GM20431 (cell line): ENCODE data around the gene TAS2R14.

ENCODE experiments used
- in situ Hi-C: fragments of 300-500 bp; cut with MseI, MboI; formaldehyde crosslinking; loops from one replicate; pipeline ENCODE4 v1.15.0; 2020; ENCODE audit warnings: low sequenced_read_pairs; ENCODE audit not compliant: unreplicated experiment

The TAS2R14 gene

DNA sequence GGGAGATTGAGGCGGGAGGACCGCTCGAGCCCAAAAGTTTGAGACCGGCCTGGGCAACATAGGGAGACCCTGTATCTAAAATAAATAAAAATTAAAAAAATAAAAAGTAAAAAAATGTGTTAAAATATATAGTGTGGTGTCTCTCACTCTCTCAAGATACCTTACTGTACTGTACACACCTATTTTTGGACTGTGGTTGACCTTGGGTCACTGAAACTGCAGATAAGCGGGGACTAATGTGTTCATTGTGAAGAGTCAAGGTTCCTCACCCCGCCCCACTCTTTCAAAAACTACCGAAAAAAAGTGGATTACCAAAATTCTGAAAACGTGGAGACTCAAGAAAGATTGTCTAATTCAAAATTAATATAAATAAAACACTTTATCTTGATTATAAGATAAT is 28.7 kb downstream of the TAS2R14 start:
- in situ Hi-C loops, result no loop called here

DNA sequence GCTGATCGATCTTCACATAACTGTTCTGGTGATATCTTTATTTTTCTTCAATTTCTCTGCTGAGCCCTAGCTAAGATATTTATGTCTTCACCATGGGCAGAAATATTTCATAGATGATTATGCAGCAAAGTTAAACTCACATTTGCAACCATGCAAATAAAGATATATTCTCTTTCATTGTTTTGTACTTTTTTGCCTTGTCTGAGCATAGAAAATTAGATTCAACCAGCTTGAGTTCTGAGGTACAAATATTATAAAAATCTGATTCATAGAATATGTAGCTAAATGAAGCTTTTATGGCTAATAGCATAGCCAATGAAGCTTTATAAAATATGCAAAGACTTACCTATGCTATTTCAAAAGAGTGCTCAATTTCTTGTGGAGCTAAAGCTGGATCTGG is 29.6 kb downstream of the TAS2R14 start, which contains the start of gene TAS2R13:
Gene TAS2R13 (minus strand): TSS at position 101 of the 400 bp plus-strand sequence. CDS start 264 bp downstream, outside the sequence.
- in situ Hi-C loops, result no loop called here

DNA sequence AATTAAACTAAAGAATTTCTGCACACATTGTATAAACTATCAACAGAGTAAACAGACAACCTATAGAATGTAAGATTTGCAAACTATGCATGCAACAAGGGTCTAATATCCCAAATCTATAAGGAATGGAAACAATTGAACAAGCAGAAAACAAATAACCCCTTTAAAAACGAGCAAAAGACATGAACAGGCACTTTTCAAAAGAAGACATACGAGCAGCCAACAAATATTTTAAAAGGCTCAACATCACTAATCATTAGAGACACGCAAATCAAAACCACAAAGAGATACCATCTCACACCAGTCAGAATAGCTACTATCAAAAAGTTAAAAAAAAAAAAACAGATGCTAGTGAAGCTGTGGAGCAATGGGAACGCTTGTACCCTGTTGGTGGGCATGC is 34.4 kb downstream of the TAS2R14 start:
- in situ Hi-C loops, result no loop called here

GRCh38 chr12:10901427-10901826 is 37.6 kb downstream of the TAS2R14 start:
- in situ Hi-C loops, result no loop called here

DNA sequence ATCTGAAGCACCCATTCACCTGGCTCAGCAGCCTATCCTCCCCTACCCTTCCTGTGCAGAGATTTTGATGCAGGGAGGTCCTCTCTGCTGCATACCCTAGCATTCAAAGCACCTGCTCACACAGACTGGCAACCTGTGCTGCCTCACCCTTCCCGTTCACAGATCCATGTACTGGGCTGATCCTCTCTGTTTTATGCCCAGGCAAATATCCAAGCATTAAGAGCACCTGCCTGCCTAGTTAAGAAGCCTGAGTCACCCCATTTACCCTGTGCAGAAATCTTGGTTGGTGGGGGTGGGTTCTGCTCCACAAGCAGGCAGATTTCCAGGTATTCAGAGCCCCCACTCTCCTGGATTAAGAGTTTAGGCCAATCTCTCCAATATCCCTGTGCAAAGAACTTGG is 38.1 kb downstream of the TAS2R14 start:
- in situ Hi-C loops, result no loop called here

DNA sequence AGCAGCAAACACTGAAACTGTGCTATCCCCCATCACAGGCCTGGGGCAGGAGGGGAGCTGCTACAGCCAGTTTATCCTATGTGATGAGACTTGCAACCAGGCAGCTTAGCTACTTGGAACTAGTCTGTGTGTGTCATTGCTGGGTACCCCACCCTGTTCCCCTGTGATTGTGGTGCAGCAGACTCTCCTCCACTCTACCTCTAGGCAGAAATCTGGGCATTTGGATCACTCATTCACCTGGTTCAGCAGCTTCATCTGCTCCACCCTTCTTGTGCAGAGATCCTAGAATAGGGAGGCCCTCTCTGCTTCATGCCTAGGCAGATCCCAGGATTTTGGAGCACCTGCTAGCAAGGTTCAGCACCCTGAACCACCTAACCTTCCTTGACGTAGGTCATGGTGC is 38.5 kb downstream of the TAS2R14 start:
- in situ Hi-C loops, result no loop called here

- in situ Hi-C loops, result no loop called here
Observed at GRCh38 chr12:10896854-10897253, 42.2 kb downstream of the TAS2R14 start.

DNA sequence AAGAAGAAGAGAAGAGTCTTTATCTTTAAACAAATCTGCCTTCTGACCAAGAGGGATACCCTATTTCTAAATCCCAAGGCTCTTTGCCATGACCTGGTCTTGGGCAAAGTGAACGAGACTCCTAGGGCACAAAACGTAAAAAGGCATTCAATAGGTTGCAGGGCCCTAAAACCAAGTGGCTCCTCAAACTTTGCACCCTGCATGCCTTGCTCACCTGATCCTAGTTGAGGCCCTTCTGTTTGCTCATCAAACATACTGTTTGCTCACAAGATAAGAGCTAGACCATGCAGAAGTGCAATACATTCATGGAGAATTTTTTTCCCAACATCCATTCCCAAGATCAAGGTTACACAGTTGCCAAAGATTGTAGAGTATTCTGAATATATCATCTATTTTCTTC is 47.1 kb downstream of the TAS2R14 start:
- in situ Hi-C loops, result no loop called here

DNA sequence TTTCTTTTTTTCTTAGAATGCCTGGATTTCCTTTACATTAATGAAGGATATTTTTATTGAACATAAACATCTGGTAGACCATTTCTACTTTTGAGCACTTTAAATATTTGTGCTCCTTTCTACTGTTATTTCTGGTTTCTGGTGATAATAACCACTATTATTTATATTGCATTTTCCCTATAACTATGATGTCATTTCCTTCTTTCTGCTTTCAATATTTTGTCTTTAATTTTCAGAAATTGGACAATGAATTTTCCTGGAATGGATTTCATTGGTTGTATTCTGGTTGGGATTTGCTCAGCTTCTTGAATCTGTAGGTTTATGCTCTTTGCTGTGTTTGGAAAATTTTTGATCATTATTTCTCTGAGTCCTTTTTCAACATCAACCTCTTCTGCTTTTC is 49.8 kb downstream of the TAS2R14 start:
- in situ Hi-C loops, result no loop called here
